Natural killer cell (primary cell): ENCODE results near the gene RRBP1. TPM values are rescaled to one million over a fixed set of nuclear protein-coding genes. Genes with fewer than 3 reads are reported as not detected.

Experiments
- ATAC-seq, 3 donors: fragments of 150-1000 bp in 2 of 3; fragments of 200-7000 bp in 1 of 3; cut with Tn5 transposase; 1 replicate in 1 of 3; 2 replicates in 2 of 3; pipeline ENCODE4 v1.10.0; 2021; ENCODE audit warnings: mild to moderate bottlenecking in 2 of 3, moderate library complexity in 2 of 3
- DNase-seq, 2 donors: peaks; one replicate each; pipeline versions ENCODE4 v3.0.0 to v3.0.0-alpha.2; 2013 to 2021; ENCODE audit warnings: mixed read lengths in 1 of 2
- H3K27ac ChIP-seq: one replicate; pipeline ENCODE4 v1.5.1; 2013; ENCODE audit warnings: mild to moderate bottlenecking, low read length
- H3K27me3 ChIP-seq: one replicate; pipeline ENCODE4 v1.6.1; 2013; ENCODE audit warnings: low read length; ENCODE audit not compliant: control insufficient read depth, insufficient read depth
- H3K36me3 ChIP-seq: one replicate; pipeline ENCODE4 v1.6.1; 2013; ENCODE audit warnings: low read length; ENCODE audit not compliant: control insufficient read depth, insufficient read depth
- H3K4me1 ChIP-seq: one replicate; pipeline ENCODE4 v1.6.1; 2013; ENCODE audit warnings: low read length; ENCODE audit not compliant: control insufficient read depth, insufficient read depth
- H3K4me3 ChIP-seq: one replicate; pipeline ENCODE4 v1.5.1; 2013; ENCODE audit warnings: low read length
- H3K9me3 ChIP-seq: one replicate; pipeline ENCODE4 v1.6.1; 2013; ENCODE audit warnings: low read length; ENCODE audit not compliant: control insufficient read depth, insufficient read depth
- H3K27ac Mint-ChIP-seq, 2 donors: one replicate each; pipeline ENCODE4 v1.8.0; 2022; ENCODE audit warnings: mild to moderate bottlenecking in 2 of 2, mixed read lengths in 2 of 2, moderate library complexity in 1 of 2
- H3K27me3 Mint-ChIP-seq, 2 donors: one replicate each; pipeline ENCODE4 v1.8.0; 2022; ENCODE audit warnings: low read depth in 2 of 2, mixed read lengths in 2 of 2
- H3K36me3 Mint-ChIP-seq: one replicate; pipeline ENCODE4 v1.8.0; 2022; ENCODE audit warnings: mixed read lengths
- H3K4me1 Mint-ChIP-seq, 2 donors: one replicate each; pipeline ENCODE4 v1.8.0; 2022; ENCODE audit warnings: mixed read lengths in 2 of 2
- H3K4me3 Mint-ChIP-seq: one replicate; pipeline ENCODE4 v1.8.0; 2022; ENCODE audit warnings: mild to moderate bottlenecking, moderate library complexity, mixed read lengths
- H3K9me3 Mint-ChIP-seq, 2 donors: one replicate each; pipeline ENCODE4 v1.8.0; 2022; ENCODE audit warnings: mixed read lengths in 2 of 2
- CTCF ChIP-seq: fragments of 200-600 bp; IDR thresholded peaks from one replicate; pipeline ENCODE4 v1.8.0; 2022; ENCODE audit warnings: antibody characterized with exemption
- WGBS: methylation state at CpG from one replicate; pipeline ENCODE4 v1.1.7; 2013; ENCODE audit warnings: missing lambda C conversion rate; ENCODE audit not compliant: insufficient coverage; 5-methylcytosine and 5-hydroxymethylcytosine counted together
- intact Hi-C: fragments of 100-400 bp; cut with micrococcal nuclease; formaldehyde crosslinking; loops from one replicate; pipeline ENCODE4 v1.14.2; 2022
- total RNA-seq, 4 donors: library from RNA; stranded (reverse); fragments of 120-200 nt in 1 of 4; gene quantifications; one replicate each; pipeline versions ENCODE4 v1.2.3 to v1.2.4, GENCODE V29; 2013 to 2022

The RRBP1 gene
- total RNA-seq, 3 donors from 2014 or later (not counting 1 experiment from before 2014, with no cell fraction given) = 88.3 to 95.4 (median 90.1) TPM

DNA sequence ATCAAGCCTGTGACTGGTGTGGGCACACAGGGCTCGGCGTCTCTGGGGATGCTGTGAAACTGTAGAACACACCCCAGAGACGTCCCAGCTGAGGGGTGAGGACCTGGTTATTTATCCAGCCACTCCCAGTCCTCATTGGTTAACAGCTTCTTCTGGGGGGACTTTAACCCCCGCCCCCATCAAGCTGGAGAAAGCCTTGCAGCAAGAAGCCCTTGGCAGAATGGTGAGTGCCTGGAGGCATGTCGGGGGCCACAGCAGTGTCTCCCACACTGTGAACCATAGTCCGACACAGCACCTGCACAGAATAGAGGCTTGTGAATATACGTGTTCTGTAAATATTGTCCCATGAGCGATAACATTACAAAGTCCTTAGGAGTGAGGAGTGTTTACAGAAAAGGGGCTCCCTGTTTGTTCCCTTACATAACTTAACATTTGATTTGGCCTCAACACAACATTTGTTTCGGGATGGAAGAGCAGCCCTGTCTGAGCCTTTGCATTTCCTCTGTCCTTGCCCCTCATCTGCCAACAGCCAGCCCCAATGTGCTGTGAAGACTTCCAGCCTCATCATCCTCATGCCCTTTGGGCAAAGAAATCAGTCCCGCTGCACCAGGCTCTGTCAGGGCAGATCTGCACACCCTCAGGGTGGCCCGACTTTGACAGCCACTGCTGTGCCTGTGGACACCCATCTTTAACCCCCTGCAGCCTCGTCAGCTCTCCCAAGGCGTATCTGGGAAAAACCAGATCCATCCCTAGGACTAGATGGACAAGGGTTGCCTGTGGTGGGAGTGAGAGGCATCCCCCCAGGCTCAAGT lies 2.2 kb upstream of the RRBP1 start:
- H3K27ac Mint-ChIP-seq = no peak overlapping the region
- WGBS = 89% methylated on average over 13 of the region's 13 CpGs

GRCh38 chr20:17683218-17684076 lies 1.4 kb upstream of the RRBP1 start:
- Histone ChIP-seq H3K4me1 (peaks cover 19% of the 10 kb centered on the region), H3K9me3 (no peaks in the 10 kb centered on the region), H3K36me3 (no peaks in the 10 kb centered on the region), H3K27ac (no peak overlapping the region), H3K4me3 (no peak overlapping the region), H3K27me3 (peaks cover 2% of the 10 kb centered on the region)
- intact Hi-C loops = loop anchor here (2.0 to 10.0 kb wide), 6 partner anchors 71 to 311 kb away; partner anchors contain the start of genes MGME1 and SNX5
- H3K27me3 Mint-ChIP-seq = peaks cover 34 to 41% of the 10 kb centered on the region in 2 donors
- H3K4me1 Mint-ChIP-seq = peaks cover 24 to 25% of the 10 kb centered on the region in 2 donors
- WGBS = 84% methylated on average over 10 of the region's 10 CpGs
- H3K9me3 Mint-ChIP-seq = no peaks in the 10 kb centered on the region
- H3K4me3 Mint-ChIP-seq = peak overlapping the region; percentile 77
- DNase-seq (no peak), ATAC-seq (no peak)
- no peaks in the 10 kb centered on the region for H3K36me3 Mint-ChIP-seq
- H3K27ac Mint-ChIP-seq = peak overlapping the region; percentile 80 to 94
- TF ChIP-seq CTCF = no peak

More for the DNA sequence above, 2.2 kb upstream of the RRBP1 start:
- peaks cover 23 to 25% of the 10 kb centered on the region in 2 donors for H3K4me1 Mint-ChIP-seq
- no peak overlapping the region for H3K27ac ChIP-seq
- DNase-seq (no peak), ATAC-seq (no peak)
- no peaks in the 10 kb centered on the region for H3K36me3 ChIP-seq
- H3K9me3 Mint-ChIP-seq = no peaks in the 10 kb centered on the region
- peak overlapping the region; percentile 35 for H3K4me3 Mint-ChIP-seq
- H3K27me3 ChIP-seq = peaks cover 2% of the 10 kb centered on the region
- H3K27me3 Mint-ChIP-seq = peaks cover 35 to 41% of the 10 kb centered on the region in 2 donors
- H3K9me3 ChIP-seq = no peaks in the 10 kb centered on the region
- no peaks in the 10 kb centered on the region for H3K36me3 Mint-ChIP-seq
- H3K4me1 ChIP-seq = peaks cover 19% of the 10 kb centered on the region
- intact Hi-C loops = loop anchor here (5.0 to 10.0 kb wide), 5 partner anchors 72 to 311 kb away; no protein-coding TSS in a partner anchor
- no peak for TF ChIP-seq CTCF
- no peak overlapping the region for H3K4me3 ChIP-seq

- H3K36me3 Mint-ChIP-seq = no peaks in the 10 kb centered on the region
- H3K27ac Mint-ChIP-seq = peak overlapping the region; percentile 80 to 94
- peaks cover 32 to 40% of the 10 kb centered on the region in 2 donors for H3K27me3 Mint-ChIP-seq
- peak overlapping the region; percentile 94 for H3K4me3 Mint-ChIP-seq
- no peaks in the 10 kb centered on the region for H3K9me3 ChIP-seq
- peak overlapping the region; percentile 89 for H3K27ac ChIP-seq
- peaks cover 2% of the 10 kb centered on the region for H3K27me3 ChIP-seq
- TF ChIP-seq CTCF = no peak
- H3K4me1 ChIP-seq = peaks cover 19% of the 10 kb centered on the region
- DNase-seq = no peak
- peak overlapping the region; percentile 77 for H3K4me3 ChIP-seq
- no peaks in the 10 kb centered on the region for H3K9me3 Mint-ChIP-seq
- H3K4me1 Mint-ChIP-seq = peaks cover 28 to 29% of the 10 kb centered on the region in 2 donors
- intact Hi-C loops = loop anchor here (1.0 to 10.0 kb wide), 8 partner anchors 71 to 312 kb away; partner anchors contain the start of genes MGME1 and SNX5
- 12% methylated on average over 8 of the region's 10 CpGs for WGBS
- H3K36me3 ChIP-seq = peaks cover 2% of the 10 kb centered on the region
- no peak for ATAC-seq
Measured at GRCh38 chr20:17682889-17683198, 802 bp upstream of the RRBP1 start.
